Transverse colon (tissue), 4 donors: ENCODE results near the gene NNAT. TPM values are rescaled to one million over a fixed set of nuclear protein-coding genes. Genes with fewer than 3 reads are reported as not detected.

Source experiments
- DNase-seq: peaks from one replicate; pipeline ENCODE4 v3.0.0-alpha.2; 2019
- H3K27ac ChIP-seq, 4 donors: fragments of 200-600 bp; sonication (generic); 2 replicates each; pipeline ENCODE4 v1.5.1; 2016 to 2018; ENCODE audit warnings: inconsistent platforms in 4 of 4
- H3K27me3 ChIP-seq: fragments of 200-600 bp; sonication (generic); 2 replicates; pipeline ENCODE4 v1.5.1; 2017; ENCODE audit warnings: inconsistent platforms
- H3K36me3 ChIP-seq, 4 donors: fragments of 200-600 bp; sonication (generic); 2 replicates each; pipeline ENCODE4 v1.5.1; 2017 to 2019; ENCODE audit warnings: inconsistent platforms in 4 of 4
- H3K4me1 ChIP-seq, 4 donors: fragments of 200-600 bp; sonication (generic); 2 replicates each; pipeline ENCODE4 v1.5.1; 2017 to 2020; ENCODE audit warnings: inconsistent platforms in 4 of 4
- H3K4me3 ChIP-seq, 4 donors: fragments of 200-600 bp; sonication (generic); 1 replicate in 1 of 4; 2 replicates in 3 of 4; pipeline versions ENCODE4 v1.5.1 to v1.6.1; 2017 to 2019; ENCODE audit warnings: inconsistent platforms in 4 of 4
- H3K9me3 ChIP-seq, 2 donors: fragments of 200-600 bp; sonication (generic); 2 replicates each; pipeline ENCODE4 v1.5.1; 2017 to 2019; ENCODE audit warnings: inconsistent platforms in 2 of 2
- EP300 ChIP-seq: sonication (generic); formaldehyde crosslinking; IDR thresholded peaks from one replicate; pipeline ENCODE4 v1.6.1; 2017; ENCODE audit warnings: antibody characterized with exemption, low read depth
- POLR2A ChIP-seq: fragments of 450-650 bp; IDR thresholded peaks from one replicate; pipeline ENCODE4 v1.6.1; 2016; ENCODE audit warnings: antibody characterized with exemption, mild to moderate bottlenecking, moderate library complexity
- POLR2AphosphoS5 ChIP-seq, 3 donors: sonication (generic); formaldehyde crosslinking; IDR thresholded peaks; one replicate each; pipeline ENCODE4 v1.6.1; 2016; ENCODE audit warnings: antibody characterized with exemption in 3 of 3
- WGBS, 2 donors: methylation state at CpG; one replicate each; pipeline ENCODE4 v1.1.5; 2018; ENCODE audit warnings: low coverage in 1 of 2; 5-methylcytosine and 5-hydroxymethylcytosine counted together
- in situ Hi-C, 4 donors: fragments of 200-750 bp; cut with MboI; loops; one replicate each; pipeline versions ENCODE4 v1.15.0 to v1.15.1; 2017; ENCODE audit warnings: low sequenced_read_pairs in 3 of 4, low pct_ligation_motif_present in 1 of 4, low pct_unique_long_range_greater_than_20kb in 1 of 4
- intact Hi-C: fragments of 100-400 bp; cut with DNase I; formaldehyde crosslinking; loops from one replicate; pipeline ENCODE4 v1.15.1; 2023; ENCODE audit warnings: low total_unique reads
- total RNA-seq, 4 donors: library from RNA; depleted of rRNA; stranded (reverse); fragments of >200 nt; gene quantifications; one replicate each; pipeline ENCODE4 v1.1.0, GENCODE V29; 2016
- TF ChIP-seq, protein P1 (sequence below), 5 experiments: fragments of 200-600 bp in 3 of 5; fragments of 450-650 bp in 2 of 5; sonication (generic) in 3 of 5; IDR thresholded peaks; 1 replicate in 2 of 5; 2 replicates in 3 of 5; pipeline ENCODE4 v1.5.1; 2016 to 2017; ENCODE audit warnings: antibody characterized with exemption in 5 of 5, inconsistent platforms in 3 of 5, mild to moderate bottlenecking in 2 of 5, moderate library complexity in 1 of 5

NNAT gene
- total RNA-seq, 4 donors from 2014 or later, result 11.3 to 33.0 (median 14.3) TPM

DNA sequence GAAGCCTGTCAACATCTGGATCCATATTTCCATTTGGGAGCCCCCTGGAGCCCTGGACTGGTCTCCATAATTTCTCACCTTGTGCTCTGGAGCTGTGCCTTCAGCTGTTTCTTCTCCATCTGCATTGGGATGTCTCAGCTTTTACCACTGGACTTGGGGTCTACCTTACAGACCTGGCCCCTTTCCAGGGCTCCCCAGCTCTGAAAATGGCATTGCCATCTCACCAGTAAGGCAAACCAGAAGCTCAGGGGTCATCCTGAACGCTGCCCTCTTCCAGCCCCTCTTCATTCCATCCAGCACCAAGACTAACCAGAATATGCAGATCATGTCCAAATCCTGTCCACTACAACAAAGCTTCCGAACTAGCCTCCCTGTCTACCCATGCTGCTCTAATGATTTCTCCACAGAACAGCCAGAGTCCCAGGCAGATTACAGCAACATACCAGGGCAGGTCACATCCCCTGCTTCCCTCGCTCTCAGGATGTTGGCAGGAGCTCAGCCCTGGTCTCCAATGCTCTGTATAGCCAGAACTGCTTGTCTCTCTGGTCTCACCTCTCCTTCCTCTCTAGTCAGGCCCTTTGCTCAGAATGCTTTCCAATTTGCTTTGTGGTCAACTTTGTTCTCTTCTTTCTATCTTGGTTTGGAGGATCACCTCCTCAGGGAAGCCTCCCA is 17.7 kb upstream of the NNAT start:
- DNase-seq, result no peak
- H3K4me3 ChIP-seq, result no peak overlapping the region
- no peaks in the 10 kb centered on the region for H3K4me1 ChIP-seq
- no peaks in the 10 kb centered on the region for H3K27me3 ChIP-seq
- H3K36me3 ChIP-seq, result no peaks in the 10 kb centered on the region
- 86 to 96% methylated on average over 1 to 3 of the region's 3 CpGs for WGBS, 2 donors
- in situ Hi-C loops (no loop called here), intact Hi-C loops (no loop called here)
- H3K27ac ChIP-seq, result no peak overlapping the region
- TF ChIP-seq POLR2A (no peak), EP300 (no peak), POLR2AphosphoS5 (IDR thresholded peaks at IDR 0.05) (no peak)
- TF ChIP-seq, protein P1, sequence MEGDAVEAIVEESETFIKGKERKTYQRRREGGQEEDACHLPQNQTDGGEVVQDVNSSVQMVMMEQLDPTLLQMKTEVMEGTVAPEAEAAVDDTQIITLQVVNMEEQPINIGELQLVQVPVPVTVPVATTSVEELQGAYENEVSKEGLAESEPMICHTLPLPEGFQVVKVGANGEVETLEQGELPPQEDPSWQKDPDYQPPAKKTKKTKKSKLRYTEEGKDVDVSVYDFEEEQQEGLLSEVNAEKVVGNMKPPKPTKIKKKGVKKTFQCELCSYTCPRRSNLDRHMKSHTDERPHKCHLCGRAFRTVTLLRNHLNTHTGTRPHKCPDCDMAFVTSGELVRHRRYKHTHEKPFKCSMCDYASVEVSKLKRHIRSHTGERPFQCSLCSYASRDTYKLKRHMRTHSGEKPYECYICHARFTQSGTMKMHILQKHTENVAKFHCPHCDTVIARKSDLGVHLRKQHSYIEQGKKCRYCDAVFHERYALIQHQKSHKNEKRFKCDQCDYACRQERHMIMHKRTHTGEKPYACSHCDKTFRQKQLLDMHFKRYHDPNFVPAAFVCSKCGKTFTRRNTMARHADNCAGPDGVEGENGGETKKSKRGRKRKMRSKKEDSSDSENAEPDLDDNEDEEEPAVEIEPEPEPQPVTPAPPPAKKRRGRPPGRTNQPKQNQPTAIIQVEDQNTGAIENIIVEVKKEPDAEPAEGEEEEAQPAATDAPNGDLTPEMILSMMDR (IDR thresholded peaks at IDR 0.05), result no peak
- H3K9me3 ChIP-seq, result no peaks in the 10 kb centered on the region

DNA sequence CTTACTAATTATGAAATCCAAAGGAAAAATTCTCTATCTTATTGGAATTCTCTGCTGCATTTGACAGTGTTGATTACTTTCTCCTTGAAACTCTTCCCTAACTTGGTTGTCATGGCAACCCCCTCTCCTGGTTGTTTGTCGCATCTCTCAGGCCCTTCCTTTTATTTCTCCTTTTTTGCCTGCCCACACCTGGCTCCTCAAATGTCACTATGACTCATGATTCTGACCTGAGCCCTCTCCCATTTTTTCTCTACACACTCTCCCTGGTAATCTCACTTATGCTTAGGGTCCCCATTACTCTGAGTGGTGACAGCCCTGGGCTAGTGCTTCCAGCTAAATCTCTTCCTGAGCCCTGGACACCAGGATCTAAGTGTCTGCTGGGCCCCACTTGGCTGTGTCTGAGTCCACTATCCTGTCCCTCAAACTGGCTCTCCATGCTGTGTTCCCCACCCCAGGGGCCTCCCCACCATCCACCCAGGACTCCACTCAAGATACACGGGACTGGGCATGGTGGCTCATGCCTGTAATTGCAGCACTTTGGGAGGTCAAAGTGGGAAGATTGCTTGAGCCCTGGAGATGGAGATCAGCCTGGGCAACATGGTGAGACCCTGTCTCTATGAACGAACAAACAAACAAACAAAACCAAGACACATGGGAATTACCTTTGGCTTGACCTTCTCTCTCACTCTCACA is 16.5 kb upstream of the NNAT start:
- 54 to 70% methylated on average over 2 to 3 of the region's 3 CpGs for WGBS, 2 donors
- H3K4me1 ChIP-seq, result no peaks in the 10 kb centered on the region
- H3K9me3 ChIP-seq, result no peaks in the 10 kb centered on the region
- no peak overlapping the region for H3K4me3 ChIP-seq
- no peak for TF ChIP-seq POLR2A
- TF ChIP-seq EP300, result no peak
- no peak for TF ChIP-seq POLR2AphosphoS5 (IDR thresholded peaks at IDR 0.05)
- TF ChIP-seq, protein P1 (IDR thresholded peaks at IDR 0.05), result no peak
- H3K27me3 ChIP-seq, result no peaks in the 10 kb centered on the region
- DNase-seq, result no peak
- H3K36me3 ChIP-seq, result no peaks in the 10 kb centered on the region
- intact Hi-C loops (no loop called here), in situ Hi-C loops (no loop called here)
- no peak overlapping the region for H3K27ac ChIP-seq

DNA sequence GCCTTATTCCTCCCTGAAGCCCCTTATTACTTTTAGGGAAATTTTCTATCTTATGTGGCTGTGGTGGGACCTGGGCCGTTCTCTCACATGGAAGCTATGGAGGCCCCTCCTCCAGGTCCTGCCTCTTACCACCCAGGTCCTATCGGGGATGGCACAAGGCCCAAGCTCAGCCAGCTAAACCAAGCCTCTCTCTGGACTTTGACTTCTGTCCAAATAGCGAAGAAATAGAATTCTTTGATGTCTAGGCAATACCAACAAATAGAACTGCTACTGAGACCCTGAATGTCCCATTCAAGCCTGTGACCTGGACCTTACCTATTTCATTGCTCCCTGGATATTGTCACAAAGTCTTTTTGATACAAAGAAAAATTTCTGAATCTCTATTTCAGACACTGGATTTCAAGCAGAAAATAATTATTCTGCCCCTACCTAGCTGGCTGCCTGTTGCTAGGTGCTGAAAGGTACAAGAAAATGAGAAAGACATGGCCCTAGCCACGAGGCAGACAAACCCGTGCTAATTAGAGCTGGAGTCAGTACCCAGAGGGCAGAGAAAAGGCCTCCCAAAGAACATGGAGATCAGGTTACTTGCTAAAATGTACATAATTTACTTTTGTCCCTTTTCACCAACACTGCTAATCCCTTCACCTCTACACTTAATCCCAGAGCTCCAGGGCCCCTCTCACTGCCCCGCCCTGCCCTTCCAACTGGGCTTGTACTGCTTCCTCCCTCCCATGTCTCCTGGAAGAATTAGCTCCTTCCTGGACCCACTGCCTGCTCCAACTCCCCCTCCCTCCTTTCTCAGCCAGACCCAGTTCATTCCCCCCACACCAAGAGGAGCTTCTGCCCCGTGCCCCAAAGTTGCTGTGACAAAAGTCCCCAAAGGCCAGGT is 15.5 kb upstream of the NNAT start:
- intact Hi-C loops (no loop called here), in situ Hi-C loops (no loop called here)
- H3K27me3 ChIP-seq, result no peaks in the 10 kb centered on the region
- H3K4me3 ChIP-seq, result no peak overlapping the region
- no peak overlapping the region for H3K27ac ChIP-seq
- H3K4me1 ChIP-seq, result no peaks in the 10 kb centered on the region
- no peak for DNase-seq
- no peaks in the 10 kb centered on the region for H3K36me3 ChIP-seq
- WGBS, 2 donors, result 85 to 100% methylated on average over 1 to 7 of the region's 7 CpGs
- no peaks in the 10 kb centered on the region for H3K9me3 ChIP-seq
- TF ChIP-seq, protein P1 (IDR thresholded peaks at IDR 0.05), result no peak
- TF ChIP-seq POLR2AphosphoS5 (IDR thresholded peaks at IDR 0.05) (no peak), EP300 (no peak), POLR2A (no peak)

DNA sequence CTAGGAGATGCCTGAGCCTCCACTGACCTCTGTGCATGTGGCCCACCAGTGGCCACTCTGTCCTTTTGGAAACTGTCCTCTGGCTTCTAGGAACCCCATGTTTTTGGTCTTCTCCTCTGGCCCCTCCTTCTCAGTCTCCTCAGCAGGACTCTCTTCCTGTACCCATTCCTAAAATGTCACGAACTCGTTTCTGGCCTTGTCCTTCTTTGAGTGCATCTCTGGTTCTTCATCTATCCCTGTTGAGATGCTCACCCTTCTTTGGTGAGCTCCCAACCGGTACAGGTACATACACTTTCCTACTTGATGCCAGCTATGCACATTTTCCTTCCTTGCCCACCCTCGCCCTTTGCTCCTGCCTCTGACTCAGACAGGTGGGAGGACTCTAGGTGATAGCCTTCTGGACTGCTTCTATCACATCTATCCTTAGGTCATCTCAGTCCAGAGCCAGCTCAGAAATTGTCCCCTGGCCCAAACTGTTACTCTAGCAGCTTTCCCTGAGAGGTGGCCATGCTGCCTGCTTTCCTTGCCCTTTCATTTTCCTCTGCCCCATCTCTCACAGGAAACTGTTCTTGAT is 14.8 kb upstream of the NNAT start:
- no peak for DNase-seq
- H3K27ac ChIP-seq, result no peak overlapping the region
- in situ Hi-C loops, result no loop called here
- H3K36me3 ChIP-seq, result no peaks in the 10 kb centered on the region
- no peak overlapping the region for H3K4me3 ChIP-seq
- WGBS, 2 donors, result 81 to 91% methylated on average over 4 of the region's 4 CpGs
- no peaks in the 10 kb centered on the region for H3K27me3 ChIP-seq
- no peaks in the 10 kb centered on the region for H3K4me1 ChIP-seq
- intact Hi-C loops, result no loop called here
- TF ChIP-seq EP300 (no peak), POLR2AphosphoS5 (IDR thresholded peaks at IDR 0.05) (no peak), POLR2A (no peak)
- TF ChIP-seq, protein P1 (IDR thresholded peaks at IDR 0.05), result no peak
- H3K9me3 ChIP-seq, result no peaks in the 10 kb centered on the region
